GM21786 (cell line): Measurements from ENCODE around the gene C9orf85.

Experiments
- ATAC-seq: cut with Tn5 transposase; IDR thresholded peaks from one replicate; pipeline ENCODE4 v1.9.1; 2021; ENCODE audit not compliant: unreplicated experiment

C9orf85 gene

GRCh38 chr9:71901695-71902597 is 9.5 kb upstream of the C9orf85 start:
- ATAC-seq = no peak

GRCh38 chr9:71904076-71904475 is 7.4 kb upstream of the C9orf85 start:
- ATAC-seq = no peak

GRCh38 chr9:71908825-71909224 is 2.6 kb upstream of the C9orf85 start:
- no peak for ATAC-seq

GRCh38 chr9:71909887-71910649 is 1.4 kb upstream of the C9orf85 start:
- peak; percentile 4 for ATAC-seq

GRCh38 chr9:71910650-71911060 is 784 bp upstream of the C9orf85 start:
- peak; percentile 6 for ATAC-seq

GRCh38 chr9:71911908-71912335 is 483 bp downstream of the C9orf85 start:
- ATAC-seq = no peak

- ATAC-seq = no peak
These were observed 4.1 kb downstream of the C9orf85 start for GRCh38 chr9:71915495-71915894.

GRCh38 chr9:71916834-71917534 is 5.5 kb downstream of the C9orf85 start:
- ATAC-seq = peak; percentile 75

- ATAC-seq = no peak
These were observed 7.0 kb downstream of the C9orf85 start for GRCh38 chr9:71918419-71918818.

GRCh38 chr9:71920456-71921189 is 9.2 kb downstream of the C9orf85 start:
- ATAC-seq = no peak

- no peak for ATAC-seq
These were observed 9.9 kb downstream of the C9orf85 start for GRCh38 chr9:71921190-71921814.

- no peak for ATAC-seq
These were observed 13.1 kb downstream of the C9orf85 start for GRCh38 chr9:71924576-71924975.

GRCh38 chr9:71925834-71926233 is 14.4 kb downstream of the C9orf85 start:
- no peak for ATAC-seq

- ATAC-seq = no peak
These were observed 16.9 kb downstream of the C9orf85 start for GRCh38 chr9:71928376-71928775.

- no peak for ATAC-seq
These were observed 17.4 kb downstream of the C9orf85 start for GRCh38 chr9:71928806-71929205.

- no peak for ATAC-seq
These were observed 17.8 kb downstream of the C9orf85 start for GRCh38 chr9:71929223-71929622.

- no peak for ATAC-seq
These were observed 18.5 kb downstream of the C9orf85 start for GRCh38 chr9:71929791-71930440.

GRCh38 chr9:71931166-71931565 is 19.7 kb downstream of the C9orf85 start:
- no peak for ATAC-seq

GRCh38 chr9:71936066-71936465 is 24.6 kb downstream of the C9orf85 start:
- no peak for ATAC-seq
